Large intestine (tissue), 3 donors: ENCODE data around the gene WDR37. TPM values are rescaled to one million over a fixed set of nuclear protein-coding genes. Genes with fewer than 3 reads are reported as not detected.
"Not testable (repeated sequence)": the region's sequence is repeated elsewhere in the genome, so short reads cannot be mapped to it uniquely, and the experiment has no call there.

Source experiments
- DNase-seq, 2 donors: peaks; one replicate each; pipeline versions ENCODE4 v3.0.0 to v3.0.0-alpha.2; 2013
- H3K27ac ChIP-seq: one replicate; pipeline ENCODE4 v1.5.1; 2013; ENCODE audit warnings: low read length
- H3K27me3 ChIP-seq: 2 replicates; pipeline ENCODE4 v1.6.1; 2013; ENCODE audit warnings: low read length; ENCODE audit not compliant: control insufficient read depth, insufficient read depth
- H3K36me3 ChIP-seq: 2 replicates; pipeline ENCODE4 v1.6.1; 2013; ENCODE audit warnings: low read length; ENCODE audit not compliant: control insufficient read depth, insufficient read depth
- H3K4me1 ChIP-seq: one replicate; pipeline ENCODE4 v1.6.1; 2013; ENCODE audit warnings: low read length; ENCODE audit not compliant: control insufficient read depth, insufficient read depth
- H3K4me3 ChIP-seq: one replicate; pipeline ENCODE4 v1.5.1; 2013; ENCODE audit warnings: low read length
- H3K9me3 ChIP-seq: one replicate; pipeline ENCODE4 v1.6.1; 2013; ENCODE audit warnings: mild to moderate bottlenecking, low read depth, low read length, moderate library complexity; ENCODE audit not compliant: control insufficient read depth
- WGBS: methylation state at CpG from one replicate; pipeline ENCODE4 v1.1.5; 2013; ENCODE audit warnings: low lambda C conversion rate; ENCODE audit not compliant: insufficient coverage; 5-methylcytosine and 5-hydroxymethylcytosine counted together
- polyA plus RNA-seq: library from polyadenylated mRNA; unstranded; fragments of 120-200 nt; gene quantifications from one replicate; pipeline ENCODE4 v1.2.1, GENCODE V29; 2013

Gene WDR37
- polyA plus RNA-seq, 1 donor = 14.2 TPM

GRCh38 chr10:1038769-1039168 lies 17.4 kb upstream of the WDR37 start:
- H3K4me1 ChIP-seq, H3K9me3 ChIP-seq, H3K27ac ChIP-seq, DNase-seq, H3K4me3 ChIP-seq, H3K27me3 ChIP-seq: not testable (repeated sequence)
- WGBS = no CpG with 5 or more reads among the region's 20 CpGs
- H3K36me3 ChIP-seq = peaks cover 30% of the 10 kb centered on the region

- Histone ChIP-seq H3K27ac (no peak overlapping the region), H3K4me1 (no peaks in the 10 kb centered on the region), H3K4me3 (no peak overlapping the region), H3K9me3 (no peaks in the 10 kb centered on the region), H3K36me3 (peaks cover 35% of the 10 kb centered on the region), H3K27me3 (no peaks in the 10 kb centered on the region)
- 83% methylated on average over 1 of the region's 3 CpGs for WGBS
- DNase-seq = no peak
These were observed 16.1 kb upstream of the WDR37 start for GRCh38 chr10:1040133-1040532.

GRCh38 chr10:1041514-1041913 lies 14.7 kb upstream of the WDR37 start:
- Histone ChIP-seq H3K4me3 (no peak overlapping the region), H3K4me1 (no peaks in the 10 kb centered on the region), H3K36me3 (peaks cover 35% of the 10 kb centered on the region), H3K27ac (no peak overlapping the region), H3K27me3 (no peaks in the 10 kb centered on the region), H3K9me3 (no peaks in the 10 kb centered on the region)
- 100% methylated on average over 2 of the region's 9 CpGs for WGBS
- no peak for DNase-seq

- Histone ChIP-seq H3K27me3 (no peaks in the 10 kb centered on the region), H3K4me3 (no peak overlapping the region), H3K9me3 (no peaks in the 10 kb centered on the region), H3K36me3 (peaks cover 27% of the 10 kb centered on the region), H3K27ac (no peak overlapping the region), H3K4me1 (peaks cover 3% of the 10 kb centered on the region)
- 60% methylated on average over 1 of the region's 12 CpGs for WGBS
- DNase-seq = no peak
These were observed 12.6 kb upstream of the WDR37 start for GRCh38 chr10:1043532-1043995.

- peaks cover 3% of the 10 kb centered on the region for H3K4me1 ChIP-seq
These were observed 12.0 kb upstream of the WDR37 start for GRCh38 chr10:1044146-1044545.

GRCh38 chr10:1044964-1045363 lies 11.2 kb upstream of the WDR37 start:
- Histone ChIP-seq H3K27me3 (no peaks in the 10 kb centered on the region), H3K36me3 (peaks cover 24% of the 10 kb centered on the region), H3K4me3 (no peak overlapping the region), H3K4me1 (peaks cover 3% of the 10 kb centered on the region), H3K9me3 (no peaks in the 10 kb centered on the region), H3K27ac (no peak overlapping the region)
- no peak for DNase-seq
- WGBS = 49% methylated on average over 3 of the region's 4 CpGs

More at GRCh38 chr10:1044146-1044545, 12.0 kb upstream of the WDR37 start:
- 83% methylated on average over 2 of the region's 4 CpGs for WGBS
- Histone ChIP-seq H3K36me3 (peaks cover 27% of the 10 kb centered on the region), H3K27ac (no peak overlapping the region), H3K27me3 (no peaks in the 10 kb centered on the region), H3K9me3 (no peaks in the 10 kb centered on the region), H3K4me3 (no peak overlapping the region)
- DNase-seq = no peak

GRCh38 chr10:1045415-1045814 lies 10.8 kb upstream of the WDR37 start:
- H3K4me3 ChIP-seq = no peak overlapping the region
- H3K27me3 ChIP-seq = no peaks in the 10 kb centered on the region
- peaks cover 24% of the 10 kb centered on the region for H3K36me3 ChIP-seq
- no peak for DNase-seq
- no peaks in the 10 kb centered on the region for H3K9me3 ChIP-seq
- no CpG with 5 or more reads among the region's 6 CpGs for WGBS
- no peak overlapping the region for H3K27ac ChIP-seq
- peaks cover 4% of the 10 kb centered on the region for H3K4me1 ChIP-seq

- Histone ChIP-seq H3K27me3 (no peaks in the 10 kb centered on the region), H3K36me3 (peaks cover 23% of the 10 kb centered on the region), H3K27ac (peak overlapping the region; percentile 90), H3K9me3 (no peaks in the 10 kb centered on the region), H3K4me1 (peaks cover 8% of the 10 kb centered on the region), H3K4me3 (peak overlapping the region; percentile 84)
- DNase-seq = no peak
- WGBS = 0% methylated on average over 2 of the region's 15 CpGs
These were observed 8.2 kb upstream of the WDR37 start for GRCh38 chr10:1047937-1048336.

- Histone ChIP-seq H3K9me3 (no peaks in the 10 kb centered on the region), H3K4me1 (peaks cover 8% of the 10 kb centered on the region), H3K27me3 (no peaks in the 10 kb centered on the region), H3K36me3 (peaks cover 25% of the 10 kb centered on the region), H3K4me3 (peak overlapping the region; percentile 84), H3K27ac (peak overlapping the region; percentile 90)
- DNase-seq = peak in 1 of 2 donors; percentile 52
- WGBS = no CpG with 5 or more reads among the region's 37 CpGs
These were observed 7.8 kb upstream of the WDR37 start for GRCh38 chr10:1048349-1048731.

- H3K27me3 ChIP-seq = no peaks in the 10 kb centered on the region
- no CpG with 5 or more reads among the region's 83 CpGs for WGBS
- H3K36me3 ChIP-seq = peaks cover 24% of the 10 kb centered on the region
- H3K27ac ChIP-seq = peak within 1 kb of the TSS; percentile 90
- DNase-seq = peak; percentile 98 to 99
- peaks cover 8% of the 10 kb centered on the region for H3K4me1 ChIP-seq
- H3K4me3 ChIP-seq = peak within 1 kb of the TSS; percentile 84
- no peaks in the 10 kb centered on the region for H3K9me3 ChIP-seq
These were observed 7.3 kb upstream of the WDR37 start, which contains the start of gene IDI1 for GRCh38 chr10:1048732-1049424. IDI1 (minus strand) TSS chr10:1049119; CDS start chr10:1049003, 116 bp downstream.
